ENCODE results near the gene HAT1. TPM values are rescaled to one million over a fixed set of nuclear protein-coding genes. Genes with fewer than 3 reads are reported as not detected.

HAT1 gene
- polyA plus RNA-seq, 1 donor from 2014 or later = 39.8 TPM

GRCh38 chr2:171879865-171880264 is 42.4 kb upstream of the HAT1 start:
- Histone ChIP-seq H3K9me2 (ENCODE audit: insufficient read depth, low read length) (no peaks in the 10 kb centered on the region), H3K9ac (ENCODE audit: low read length) (no peak overlapping the region), H3K27ac (ENCODE audit: low read length) (no peak overlapping the region), H4K20me1 (ENCODE audit: insufficient read depth) (no peaks in the 10 kb centered on the region), H2AFZ (ENCODE audit: low read depth, low read length) (no peak overlapping the region), H3K9me3 (ENCODE audit: low read length) (no peaks in the 10 kb centered on the region), H3K4me3 (ENCODE audit: low read length) (no peak overlapping the region), H3K79me2 (replicated peaks; ENCODE audit: insufficient read depth, low read length) (peaks cover 12% of the 10 kb centered on the region), H3K27me3 (ENCODE audit: insufficient read depth, low read depth, low read length) (no peaks in the 10 kb centered on the region), H3K36me3 (ENCODE audit: insufficient read depth, low read length) (no peaks in the 10 kb centered on the region), H3F3A (ENCODE audit: insufficient read depth, low read length, poor library complexity, severe bottlenecking) (no peaks in the 10 kb centered on the region), H3K4me2 (ENCODE audit: low read length) (no peak overlapping the region)
- TF ChIP-seq, protein P1, sequence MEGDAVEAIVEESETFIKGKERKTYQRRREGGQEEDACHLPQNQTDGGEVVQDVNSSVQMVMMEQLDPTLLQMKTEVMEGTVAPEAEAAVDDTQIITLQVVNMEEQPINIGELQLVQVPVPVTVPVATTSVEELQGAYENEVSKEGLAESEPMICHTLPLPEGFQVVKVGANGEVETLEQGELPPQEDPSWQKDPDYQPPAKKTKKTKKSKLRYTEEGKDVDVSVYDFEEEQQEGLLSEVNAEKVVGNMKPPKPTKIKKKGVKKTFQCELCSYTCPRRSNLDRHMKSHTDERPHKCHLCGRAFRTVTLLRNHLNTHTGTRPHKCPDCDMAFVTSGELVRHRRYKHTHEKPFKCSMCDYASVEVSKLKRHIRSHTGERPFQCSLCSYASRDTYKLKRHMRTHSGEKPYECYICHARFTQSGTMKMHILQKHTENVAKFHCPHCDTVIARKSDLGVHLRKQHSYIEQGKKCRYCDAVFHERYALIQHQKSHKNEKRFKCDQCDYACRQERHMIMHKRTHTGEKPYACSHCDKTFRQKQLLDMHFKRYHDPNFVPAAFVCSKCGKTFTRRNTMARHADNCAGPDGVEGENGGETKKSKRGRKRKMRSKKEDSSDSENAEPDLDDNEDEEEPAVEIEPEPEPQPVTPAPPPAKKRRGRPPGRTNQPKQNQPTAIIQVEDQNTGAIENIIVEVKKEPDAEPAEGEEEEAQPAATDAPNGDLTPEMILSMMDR (IDR thresholded peaks at IDR 0.05; ENCODE audit: poor library complexity, severe bottlenecking) = no peak
- TF ChIP-seq EP300 (conservative IDR thresholded peaks at IDR 0.05; ENCODE audit: poor library complexity, severe bottlenecking) (no peak), RAD21 (conservative IDR thresholded peaks at IDR 0.05) (no peak), REST (IDR thresholded peaks at IDR 0.05; ENCODE audit: borderline replicate concordance) (no peak), EZH2 (IDR thresholded peaks at IDR 0.05; ENCODE audit: borderline replicate concordance, insufficient read depth, low read length, poor library complexity, severe bottlenecking) (no peak), TAF1 (IDR thresholded peaks at IDR 0.05; ENCODE audit: low read depth) (no peak), MXI1 (conservative IDR thresholded peaks at IDR 0.05; ENCODE audit: poor library complexity, severe bottlenecking) (no peak), POLR2AphosphoS5 (IDR thresholded peaks at IDR 0.05) (no peak), SMC3 (conservative IDR thresholded peaks at IDR 0.05; ENCODE audit: poor library complexity) (no peak)

GRCh38 chr2:171880774-171881173 is 41.5 kb upstream of the HAT1 start:
- no peaks in the 10 kb centered on the region for H3K36me3 ChIP-seq (ENCODE audit: insufficient read depth, low read length)
- no peaks in the 10 kb centered on the region for H4K20me1 ChIP-seq (ENCODE audit: insufficient read depth)
- no peaks in the 10 kb centered on the region for H3K9me2 ChIP-seq (ENCODE audit: insufficient read depth, low read length)
- H3K27ac ChIP-seq (ENCODE audit: low read length) = no peak overlapping the region
- no peaks in the 10 kb centered on the region for H3K9me3 ChIP-seq (ENCODE audit: low read length)
- H3K79me2 ChIP-seq (replicated peaks; ENCODE audit: insufficient read depth, low read length) = peaks cover 14% of the 10 kb centered on the region
- no peaks in the 10 kb centered on the region for H3F3A ChIP-seq (ENCODE audit: insufficient read depth, low read length, poor library complexity, severe bottlenecking)
- no peak overlapping the region for H3K9ac ChIP-seq (ENCODE audit: low read length)
- H3K4me3 ChIP-seq (ENCODE audit: low read length) = no peak overlapping the region
- H3K27me3 ChIP-seq (ENCODE audit: insufficient read depth, low read depth, low read length) = no peaks in the 10 kb centered on the region
- H3K4me2 ChIP-seq (ENCODE audit: low read length) = no peak overlapping the region
- TF ChIP-seq EZH2 (IDR thresholded peaks at IDR 0.05; ENCODE audit: borderline replicate concordance, insufficient read depth, low read length, poor library complexity, severe bottlenecking) = no peak
- no peak for TF ChIP-seq REST (IDR thresholded peaks at IDR 0.05; ENCODE audit: borderline replicate concordance)
- no peak for TF ChIP-seq SMC3 (conservative IDR thresholded peaks at IDR 0.05; ENCODE audit: poor library complexity)
- no peak for TF ChIP-seq MXI1 (conservative IDR thresholded peaks at IDR 0.05; ENCODE audit: poor library complexity, severe bottlenecking)
- TF ChIP-seq TAF1 (IDR thresholded peaks at IDR 0.05; ENCODE audit: low read depth) = no peak
- TF ChIP-seq, protein P1 (IDR thresholded peaks at IDR 0.05; ENCODE audit: poor library complexity, severe bottlenecking) = no peak
- TF ChIP-seq RAD21 (conservative IDR thresholded peaks at IDR 0.05) = no peak
- no peak for TF ChIP-seq POLR2AphosphoS5 (IDR thresholded peaks at IDR 0.05)
- no peak for TF ChIP-seq EP300 (conservative IDR thresholded peaks at IDR 0.05; ENCODE audit: poor library complexity, severe bottlenecking)
- no peak overlapping the region for H2AFZ ChIP-seq (ENCODE audit: low read depth, low read length)
